ENCODE results near the gene NUDT3.

GRCh38 chr6:34373511-34373910 lies 19.0 kb downstream of the NUDT3 start:
- TF ChIP-seq, protein P1, sequence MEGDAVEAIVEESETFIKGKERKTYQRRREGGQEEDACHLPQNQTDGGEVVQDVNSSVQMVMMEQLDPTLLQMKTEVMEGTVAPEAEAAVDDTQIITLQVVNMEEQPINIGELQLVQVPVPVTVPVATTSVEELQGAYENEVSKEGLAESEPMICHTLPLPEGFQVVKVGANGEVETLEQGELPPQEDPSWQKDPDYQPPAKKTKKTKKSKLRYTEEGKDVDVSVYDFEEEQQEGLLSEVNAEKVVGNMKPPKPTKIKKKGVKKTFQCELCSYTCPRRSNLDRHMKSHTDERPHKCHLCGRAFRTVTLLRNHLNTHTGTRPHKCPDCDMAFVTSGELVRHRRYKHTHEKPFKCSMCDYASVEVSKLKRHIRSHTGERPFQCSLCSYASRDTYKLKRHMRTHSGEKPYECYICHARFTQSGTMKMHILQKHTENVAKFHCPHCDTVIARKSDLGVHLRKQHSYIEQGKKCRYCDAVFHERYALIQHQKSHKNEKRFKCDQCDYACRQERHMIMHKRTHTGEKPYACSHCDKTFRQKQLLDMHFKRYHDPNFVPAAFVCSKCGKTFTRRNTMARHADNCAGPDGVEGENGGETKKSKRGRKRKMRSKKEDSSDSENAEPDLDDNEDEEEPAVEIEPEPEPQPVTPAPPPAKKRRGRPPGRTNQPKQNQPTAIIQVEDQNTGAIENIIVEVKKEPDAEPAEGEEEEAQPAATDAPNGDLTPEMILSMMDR (IDR thresholded peaks at IDR 0.05): no peak
- no peak for TF ChIP-seq ZFX (IDR thresholded peaks at IDR 0.05; ENCODE audit: borderline replicate concordance)

Data from 22Rv1 (cell line).